22Rv1 (cell line): ENCODE results near the gene KCNQ2.

Experiments used
- H3K27ac ChIP-seq: fragments of 450-650 bp; 2 replicates; pipeline ENCODE4 v1.5.1; 2017
- ZFX ChIP-seq: fragments of 450-650 bp; IDR thresholded peaks from 2 replicates; pipeline ENCODE4 v1.6.1; 2017; ENCODE audit warnings: antibody characterized with exemption, borderline replicate concordance
- TF ChIP-seq, protein P1 (sequence below): fragments of 450-650 bp; IDR thresholded peaks from 2 replicates; pipeline ENCODE4 v1.5.1; 2017; ENCODE audit warnings: mild to moderate bottlenecking

The KCNQ2 gene

DNA sequence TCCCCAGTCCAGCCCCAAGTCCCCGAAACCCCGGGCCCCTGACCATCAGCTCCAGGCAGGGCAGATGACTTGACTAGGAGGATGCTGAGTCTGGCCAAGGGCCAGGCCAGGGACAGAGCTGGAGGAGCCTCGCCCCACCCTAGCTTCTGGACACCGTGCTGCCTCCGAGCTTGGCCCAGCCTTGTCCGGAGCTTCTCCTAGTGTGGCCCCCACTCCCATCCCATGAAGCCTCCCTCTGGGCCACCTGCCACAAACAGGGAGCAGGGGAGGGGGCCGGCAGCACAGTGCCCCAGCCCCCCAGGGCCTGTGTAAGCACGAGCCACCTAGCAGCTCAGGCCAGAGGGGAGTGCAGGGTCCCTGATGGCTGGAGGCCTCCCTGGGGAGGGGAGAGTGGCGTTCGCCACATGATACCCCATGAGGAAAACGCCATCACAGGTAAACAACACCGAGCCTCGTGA, 21.1 kb upstream of the KCNQ2 start:
- H3K27ac ChIP-seq: no peak overlapping the region

DNA sequence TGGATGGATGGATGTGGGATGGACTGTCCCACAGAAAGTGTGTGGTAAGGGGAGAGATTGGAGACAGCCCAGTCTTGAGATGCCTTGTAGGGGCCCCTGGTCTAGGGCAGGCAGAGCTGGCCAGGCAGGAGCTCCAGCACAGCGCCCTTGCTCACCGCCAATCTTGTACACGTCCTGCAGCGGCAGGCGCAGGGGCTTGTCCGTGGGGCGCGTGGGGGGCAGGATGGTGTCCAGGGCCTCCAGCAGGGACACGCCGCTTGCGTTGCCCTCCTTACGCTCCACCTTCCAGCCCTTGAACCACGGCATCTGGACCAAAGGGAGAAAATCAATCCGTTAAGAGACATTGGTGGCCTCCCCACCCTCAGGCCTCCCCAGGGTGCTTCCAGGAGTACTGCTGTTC, 20.5 kb upstream of the KCNQ2 start:
- TF ChIP-seq, protein P1, sequence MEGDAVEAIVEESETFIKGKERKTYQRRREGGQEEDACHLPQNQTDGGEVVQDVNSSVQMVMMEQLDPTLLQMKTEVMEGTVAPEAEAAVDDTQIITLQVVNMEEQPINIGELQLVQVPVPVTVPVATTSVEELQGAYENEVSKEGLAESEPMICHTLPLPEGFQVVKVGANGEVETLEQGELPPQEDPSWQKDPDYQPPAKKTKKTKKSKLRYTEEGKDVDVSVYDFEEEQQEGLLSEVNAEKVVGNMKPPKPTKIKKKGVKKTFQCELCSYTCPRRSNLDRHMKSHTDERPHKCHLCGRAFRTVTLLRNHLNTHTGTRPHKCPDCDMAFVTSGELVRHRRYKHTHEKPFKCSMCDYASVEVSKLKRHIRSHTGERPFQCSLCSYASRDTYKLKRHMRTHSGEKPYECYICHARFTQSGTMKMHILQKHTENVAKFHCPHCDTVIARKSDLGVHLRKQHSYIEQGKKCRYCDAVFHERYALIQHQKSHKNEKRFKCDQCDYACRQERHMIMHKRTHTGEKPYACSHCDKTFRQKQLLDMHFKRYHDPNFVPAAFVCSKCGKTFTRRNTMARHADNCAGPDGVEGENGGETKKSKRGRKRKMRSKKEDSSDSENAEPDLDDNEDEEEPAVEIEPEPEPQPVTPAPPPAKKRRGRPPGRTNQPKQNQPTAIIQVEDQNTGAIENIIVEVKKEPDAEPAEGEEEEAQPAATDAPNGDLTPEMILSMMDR: no peak
- TF ChIP-seq ZFX: no peak
- H3K27ac ChIP-seq: no peak overlapping the region

More for the DNA sequence above, 21.1 kb upstream of the KCNQ2 start:
- TF ChIP-seq ZFX: no peak
- TF ChIP-seq, protein P1: no peak

DNA sequence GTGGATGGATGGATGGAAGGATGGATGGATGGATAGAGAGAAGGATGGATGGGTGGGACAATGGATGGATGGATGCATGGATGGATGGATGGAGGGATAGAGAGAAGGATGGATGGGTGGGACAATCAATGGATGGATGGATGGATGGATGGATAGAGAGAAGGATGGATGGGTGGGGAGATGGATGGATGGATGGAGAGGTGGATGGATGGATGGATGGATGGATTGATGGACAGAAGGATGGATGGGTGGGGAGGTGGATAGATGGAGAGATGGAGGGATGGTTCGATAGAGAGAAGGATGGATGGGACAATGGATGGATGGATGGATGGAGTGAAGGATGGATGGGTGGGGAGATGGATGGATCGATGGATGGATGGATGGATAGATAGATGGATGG, 20.1 kb upstream of the KCNQ2 start:
- TF ChIP-seq, protein P1: no peak
- TF ChIP-seq ZFX: no peak
- no peak overlapping the region for H3K27ac ChIP-seq

DNA sequence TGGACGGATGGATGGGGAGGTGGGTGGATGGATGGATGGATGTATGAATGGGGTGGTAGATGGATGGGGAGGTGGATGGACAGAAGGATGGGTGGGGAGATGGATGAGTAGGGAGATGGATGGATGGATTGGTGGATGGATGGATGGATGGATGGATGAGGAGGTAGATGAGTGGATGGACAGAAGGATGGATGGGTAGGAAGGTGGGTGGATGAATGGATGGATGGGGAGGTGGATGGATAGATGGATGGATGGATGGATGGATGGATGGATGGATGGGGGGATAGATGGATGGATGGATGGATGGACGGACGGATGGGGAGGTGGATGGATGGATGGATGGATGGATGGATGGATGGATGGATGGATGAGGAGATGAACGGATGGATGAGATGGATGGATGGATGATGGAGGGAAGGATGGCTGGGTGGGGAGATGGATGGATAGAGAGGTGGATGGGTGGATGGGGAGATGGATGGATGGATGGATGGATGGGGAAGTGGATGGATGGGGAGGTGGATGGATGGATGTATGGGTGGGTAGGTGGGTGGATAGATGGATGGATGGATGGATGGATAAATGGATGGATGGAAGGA, 19.3 kb upstream of the KCNQ2 start:
- TF ChIP-seq, protein P1: no peak
- TF ChIP-seq ZFX: no peak
- H3K27ac ChIP-seq: no peak overlapping the region

DNA sequence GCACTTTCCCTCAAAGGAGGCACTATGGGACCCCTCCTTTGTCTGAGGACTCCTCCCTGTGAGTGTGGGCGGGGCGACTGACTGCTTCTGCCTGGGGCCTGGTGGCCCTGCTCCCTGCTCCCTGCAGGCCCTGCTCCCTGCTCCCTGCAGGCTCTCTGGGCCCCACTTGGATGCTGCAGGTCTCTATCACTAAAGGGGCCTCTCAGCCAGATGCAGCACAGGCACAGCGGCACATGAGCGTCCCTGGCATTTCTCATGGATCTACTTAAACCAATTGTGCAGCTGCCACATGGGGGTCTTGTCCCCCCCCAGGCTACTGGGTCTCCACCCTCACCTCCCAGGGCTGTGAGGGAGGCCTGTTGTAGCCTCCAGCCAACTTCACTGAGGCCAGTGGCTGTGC, 18.6 kb upstream of the KCNQ2 start:
- no peak for TF ChIP-seq ZFX
- TF ChIP-seq, protein P1: no peak
- no peak overlapping the region for H3K27ac ChIP-seq

DNA sequence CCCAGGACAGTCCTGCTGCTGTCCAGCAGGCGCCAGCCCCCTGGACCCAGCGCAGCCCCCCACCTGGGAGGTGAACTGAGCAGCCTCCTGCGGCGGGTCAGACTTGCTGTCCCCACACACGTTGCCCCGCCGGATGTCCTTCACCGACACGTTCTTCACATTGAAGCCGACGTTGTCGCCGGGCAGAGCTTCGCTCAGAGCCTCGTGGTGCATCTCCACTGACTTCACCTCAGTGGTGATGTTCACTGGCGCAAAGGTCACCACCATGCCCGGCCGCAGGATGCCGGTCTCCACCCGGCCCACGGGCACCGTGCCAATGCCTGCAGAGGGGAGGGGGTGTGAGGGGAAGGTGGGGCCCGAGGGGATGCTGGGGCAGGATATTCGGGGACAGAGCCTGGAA, 18.0 kb upstream of the KCNQ2 start:
- TF ChIP-seq, protein P1: no peak
- TF ChIP-seq ZFX: no peak
- no peak overlapping the region for H3K27ac ChIP-seq

DNA sequence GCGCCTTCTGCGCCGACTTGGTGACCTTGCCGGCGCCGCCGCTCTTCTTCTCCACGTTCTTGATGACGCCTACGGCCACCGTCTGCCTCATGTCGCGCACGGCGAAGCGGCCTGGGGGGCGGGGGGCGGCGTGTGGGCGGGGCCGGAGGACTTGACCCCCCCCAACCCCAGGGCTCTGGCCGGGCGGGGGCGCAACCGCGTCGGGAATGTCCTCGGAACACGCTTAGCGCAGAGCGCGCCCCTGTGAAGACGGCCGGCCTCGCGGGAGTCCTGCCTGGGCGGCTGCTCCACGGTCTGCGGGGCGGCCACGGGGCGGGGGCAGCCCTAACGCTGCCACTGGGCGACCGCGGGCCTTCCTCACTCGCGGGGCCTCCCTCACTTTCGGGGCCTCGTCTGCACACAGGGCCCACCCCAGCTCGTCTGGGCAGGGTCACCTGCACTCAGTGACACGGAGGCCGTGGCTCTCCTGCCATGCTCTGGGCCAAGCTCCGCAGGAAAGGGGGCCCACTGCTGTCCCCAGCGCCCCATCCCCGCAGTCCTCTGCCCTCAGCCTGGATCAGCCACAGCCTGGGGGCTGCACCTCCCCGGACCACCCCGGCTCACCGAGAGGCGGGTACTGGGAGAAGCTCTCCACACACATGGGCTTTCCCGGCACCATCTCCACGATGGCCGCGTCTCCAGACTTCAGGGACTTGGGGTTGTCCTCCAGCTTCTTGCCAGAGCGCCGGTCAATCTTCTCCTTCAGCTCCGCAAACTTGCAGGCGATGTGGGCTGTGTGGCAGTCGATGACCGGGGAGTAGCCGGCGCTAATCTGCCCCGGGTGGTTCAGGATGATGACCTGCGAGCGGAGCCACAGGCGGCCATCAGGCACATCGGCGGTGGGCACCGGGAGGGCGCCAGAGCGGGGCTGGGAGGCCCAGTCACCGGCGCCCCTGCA, 16.1 kb upstream of the KCNQ2 start:
- TF ChIP-seq, protein P1: no peak
- no peak for TF ChIP-seq ZFX

More for the DNA sequence above, 16.1 kb upstream of the KCNQ2 start:
- H3K27ac ChIP-seq: no peak overlapping the region
